ENCODE results near the gene LTBP4. TPM values are rescaled to one million over a fixed set of nuclear protein-coding genes. Genes with fewer than 3 reads are reported as not detected.
"Not testable (repeated sequence)": the region's sequence is repeated elsewhere in the genome, so short reads cannot be mapped to it uniquely, and the experiment has no call there.

Gene LTBP4
- total and polyA plus RNA-seq, 12 donors, result 15.3 to 272 (median 121) TPM

- H3K36me3 ChIP-seq (replicated peaks in 1 of 2), result no peaks in the 10 kb centered on the region
- H3K27ac ChIP-seq, result no peak overlapping the region
- TF ChIP-seq CTCF (IDR thresholded peaks at IDR 0.05) (no peak), POLR2A (IDR thresholded peaks at IDR 0.05) (no peak)
- H3K9me3 ChIP-seq (replicated peaks in 1 of 3), result no peaks in the 10 kb centered on the region
- peaks cover 2% of the 10 kb centered on the region for H3K27me3 ChIP-seq
- WGBS, 4 donors, result 64 to 79% (median 75%) methylated on average over 11 to 20 of the region's 20 CpGs
- intact Hi-C loops (cut with DNase I), result no loop called here
- DNase-seq, result no peak
- H3K4me1 ChIP-seq (replicated peaks in 1 of 2), result no peaks in the 10 kb centered on the region
- H3K4me3 ChIP-seq, result no peak overlapping the region
Measured at GRCh38 chr19:40560092-40560507, 41.1 kb upstream of the LTBP4 start.

DNA sequence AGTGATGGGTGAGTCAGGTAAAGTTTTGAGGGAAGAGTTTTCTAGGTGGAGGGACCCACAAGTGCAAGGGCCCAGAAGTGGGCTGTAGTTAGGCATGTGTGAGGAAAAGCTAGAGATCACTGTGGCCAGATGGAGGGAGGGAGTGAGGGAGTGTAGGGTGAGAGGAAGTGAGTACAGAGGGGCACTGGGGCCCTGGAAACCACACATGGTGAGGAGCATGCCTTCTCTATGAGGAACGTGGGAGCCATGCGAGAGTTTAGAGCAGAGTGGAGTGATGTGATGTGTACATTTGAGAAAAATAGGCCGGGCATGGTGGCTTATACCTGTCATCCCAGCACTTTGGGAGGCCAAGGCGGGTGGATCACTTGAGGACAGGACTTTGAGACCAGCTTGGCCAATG lies 39.2 kb upstream of the LTBP4 start:
- Histone ChIP-seq H3K9me3 (replicated peaks in 1 of 3) (no peaks in the 10 kb centered on the region), H3K4me3 (no peak overlapping the region), H3K36me3 (replicated peaks in 1 of 2) (no peaks in the 10 kb centered on the region), H3K4me1 (replicated peaks in 1 of 2) (peaks cover 0 to under 1% of the 10 kb centered on the region in 2 donors), H3K27me3 (peaks cover 13% of the 10 kb centered on the region), H3K27ac (no peak overlapping the region)
- no peak for DNase-seq
- WGBS, 4 donors, result 65 to 72% (median 70%) methylated on average over 2 to 4 of the region's 4 CpGs
- TF ChIP-seq CTCF (IDR thresholded peaks at IDR 0.05) (no peak), POLR2A (IDR thresholded peaks at IDR 0.05) (no peak)
- intact Hi-C loops (cut with DNase I), result no loop called here

- intact Hi-C loops (cut with DNase I); H3K9me3 ChIP-seq (replicated peaks in 1 of 3); H3K27ac ChIP-seq; H3K4me3 ChIP-seq; DNase-seq; H3K36me3 ChIP-seq (replicated peaks in 1 of 2): not testable (repeated sequence)
- H3K4me1 ChIP-seq (replicated peaks in 1 of 2), result peaks cover 0 to 11% of the 10 kb centered on the region in 2 donors
- H3K27me3 ChIP-seq, result peaks cover 23% of the 10 kb centered on the region
- 92 to 97% (median 93%) methylated on average over 1 of the region's 1 CpG for WGBS, 4 donors
Measured at GRCh38 chr19:40564535-40564934, 36.6 kb upstream of the LTBP4 start.

DNA sequence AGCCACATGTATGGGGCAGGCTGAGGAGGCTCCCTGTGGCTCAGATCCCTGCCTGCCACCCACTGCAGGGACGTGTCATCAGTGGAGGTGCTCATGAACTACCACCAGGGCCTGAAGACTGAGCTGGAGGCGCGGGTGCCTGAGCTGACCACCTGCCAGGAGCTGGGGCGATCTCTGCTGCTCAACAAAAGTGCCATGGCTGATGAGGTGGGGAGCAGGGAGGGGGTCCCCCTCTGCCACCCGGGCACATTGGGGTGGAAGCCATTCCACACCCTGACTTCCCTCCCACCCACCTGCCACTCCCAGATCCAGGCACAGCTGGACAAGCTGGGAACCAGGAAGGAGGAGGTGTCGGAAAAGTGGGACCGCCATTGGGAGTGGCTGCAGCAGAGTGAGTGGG lies 35.8 kb upstream of the LTBP4 start:
- Histone ChIP-seq H3K4me3 (no peak overlapping the region), H3K4me1 (replicated peaks in 1 of 2) (peaks cover 3 to 14% of the 10 kb centered on the region in 2 donors), H3K36me3 (replicated peaks in 1 of 2) (no peaks in the 10 kb centered on the region), H3K9me3 (replicated peaks in 1 of 3) (no peaks in the 10 kb centered on the region), H3K27me3 (peaks cover 23% of the 10 kb centered on the region), H3K27ac (no peak overlapping the region)
- 58 to 85% (median 78%) methylated on average over 5 to 7 of the region's 7 CpGs for WGBS, 4 donors
- TF ChIP-seq POLR2A (IDR thresholded peaks at IDR 0.05) (no peak), CTCF (IDR thresholded peaks at IDR 0.05) (no peak)
- intact Hi-C loops (cut with DNase I), result no loop called here
- DNase-seq, result no peak

DNA sequence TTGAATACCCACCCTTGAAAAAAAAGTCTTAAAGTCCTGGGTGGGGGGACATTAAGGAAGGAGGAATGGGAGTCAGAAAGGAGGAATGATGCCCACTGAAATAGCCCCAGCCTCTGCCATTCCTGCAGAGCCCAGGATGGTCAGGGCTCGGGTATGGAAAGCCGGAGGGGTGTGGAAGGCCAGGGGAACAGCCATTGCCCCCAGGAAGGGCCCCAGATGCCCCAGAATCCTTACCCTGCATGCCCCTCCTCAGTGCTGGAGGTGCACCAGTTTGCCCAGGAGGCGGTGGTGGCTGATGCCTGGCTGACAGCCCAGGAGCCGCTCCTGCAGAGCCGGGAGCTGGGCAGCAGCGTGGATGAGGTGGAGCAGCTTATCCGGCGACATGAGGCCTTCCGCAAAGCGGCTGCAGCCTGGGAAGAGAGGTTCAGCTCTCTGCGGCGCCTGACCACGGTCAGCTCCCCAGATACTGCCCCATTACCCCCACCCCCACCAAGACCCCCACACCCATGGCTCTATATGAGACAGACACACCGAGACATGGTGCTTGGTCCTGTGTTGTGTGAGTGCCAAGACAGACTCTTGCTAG lies 35.2 kb upstream of the LTBP4 start:
- 66 to 79% (median 75%) methylated on average over 6 to 14 of the region's 14 CpGs for WGBS, 4 donors
- H3K27ac ChIP-seq, result no peak overlapping the region
- H3K4me3 ChIP-seq, result no peak overlapping the region
- no peaks in the 10 kb centered on the region for H3K9me3 ChIP-seq (replicated peaks in 1 of 3)
- peaks cover 23% of the 10 kb centered on the region for H3K27me3 ChIP-seq
- TF ChIP-seq CTCF (IDR thresholded peaks at IDR 0.05), result no peak
- TF ChIP-seq POLR2A (IDR thresholded peaks at IDR 0.05), result no peak
- peaks cover 3 to 14% of the 10 kb centered on the region in 2 donors for H3K4me1 ChIP-seq (replicated peaks in 1 of 2)
- no peak for DNase-seq
- no peaks in the 10 kb centered on the region for H3K36me3 ChIP-seq (replicated peaks in 1 of 2)
- intact Hi-C loops (cut with DNase I), result no loop called here
